Nephron (organoid): ENCODE measurements around the gene EMX2.

Source experiments
- H3K27ac Mint-ChIP-seq, 3 experiments: 2 replicates each; pipeline ENCODE4 v1.8.0; 2020; ENCODE audit warnings: mixed read lengths in 3 of 3, mild to moderate bottlenecking in 2 of 3, moderate library complexity in 1 of 3
- H3K27me3 Mint-ChIP-seq: 2 replicates; pipeline ENCODE4 v1.8.0; 2021; ENCODE audit warnings: low read depth, mild to moderate bottlenecking, moderate library complexity, mixed read lengths
- H3K36me3 Mint-ChIP-seq: 2 replicates; pipeline ENCODE4 v1.8.0; 2020; ENCODE audit warnings: low read depth, mixed read lengths
- H3K4me1 Mint-ChIP-seq: 2 replicates; pipeline ENCODE4 v1.8.0; 2020; ENCODE audit warnings: mixed read lengths
- H3K4me3 Mint-ChIP-seq, 3 experiments: 2 replicates each; pipeline ENCODE4 v1.8.0; 2020; ENCODE audit warnings: mild to moderate bottlenecking in 3 of 3, mixed read lengths in 3 of 3, moderate library complexity in 2 of 3
- H3K9me3 Mint-ChIP-seq: 2 replicates; pipeline ENCODE4 v1.8.0; 2020; ENCODE audit warnings: mixed read lengths
- TF ChIP-seq, protein P1 (sequence below), 3 experiments: fragments of 200-600 bp; sonication (generic); IDR thresholded peaks; one replicate each; pipeline ENCODE4 v1.5.0; 2021; ENCODE audit warnings: antibody characterized with exemption in 3 of 3; ENCODE audit not compliant: unreplicated experiment in 3 of 3

EMX2 gene

DNA sequence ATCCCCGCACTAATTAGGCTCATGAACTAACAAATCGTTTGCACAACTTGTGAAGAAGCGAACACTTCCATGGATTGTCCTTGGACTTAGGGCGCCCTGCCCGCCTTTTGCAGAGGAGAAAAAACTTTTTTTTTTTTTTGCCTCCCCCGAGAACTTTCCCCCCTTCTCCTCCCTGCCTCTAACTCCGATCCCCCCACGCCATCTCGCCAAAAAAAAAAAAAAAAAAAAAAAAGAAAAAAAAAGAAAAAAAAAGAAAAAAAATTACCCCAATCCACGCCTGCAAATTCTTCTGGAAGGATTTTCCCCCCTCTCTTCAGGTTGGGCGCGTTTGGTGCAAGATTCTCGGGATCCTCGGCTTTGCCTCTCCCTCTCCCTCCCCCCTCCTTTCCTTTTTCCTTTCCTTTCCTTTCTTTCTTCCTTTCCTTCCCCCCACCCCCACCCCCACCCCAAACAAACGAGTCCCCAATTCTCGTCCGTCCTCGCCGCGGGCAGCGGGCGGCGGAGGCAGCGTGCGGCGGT is at the start of gene EMX2:
EMX2 (plus strand) TSS at position 41 of the 519 bp plus-strand sequence. CDS start 522 bp downstream, outside the sequence.
- Mint-ChIP-seq H3K27me3 (peaks cover 98% of the 10 kb centered on the region), H3K27ac (peak within 1 kb of the TSS; percentile 99), H3K9me3 (no peaks in the 10 kb centered on the region), H3K36me3 (peaks cover 24% of the 10 kb centered on the region), H3K4me3 (peak within 1 kb of the TSS; percentile 86 to 99 (median 94)), H3K4me1 (peaks cover 40% of the 10 kb centered on the region)
- TF ChIP-seq, protein P1, sequence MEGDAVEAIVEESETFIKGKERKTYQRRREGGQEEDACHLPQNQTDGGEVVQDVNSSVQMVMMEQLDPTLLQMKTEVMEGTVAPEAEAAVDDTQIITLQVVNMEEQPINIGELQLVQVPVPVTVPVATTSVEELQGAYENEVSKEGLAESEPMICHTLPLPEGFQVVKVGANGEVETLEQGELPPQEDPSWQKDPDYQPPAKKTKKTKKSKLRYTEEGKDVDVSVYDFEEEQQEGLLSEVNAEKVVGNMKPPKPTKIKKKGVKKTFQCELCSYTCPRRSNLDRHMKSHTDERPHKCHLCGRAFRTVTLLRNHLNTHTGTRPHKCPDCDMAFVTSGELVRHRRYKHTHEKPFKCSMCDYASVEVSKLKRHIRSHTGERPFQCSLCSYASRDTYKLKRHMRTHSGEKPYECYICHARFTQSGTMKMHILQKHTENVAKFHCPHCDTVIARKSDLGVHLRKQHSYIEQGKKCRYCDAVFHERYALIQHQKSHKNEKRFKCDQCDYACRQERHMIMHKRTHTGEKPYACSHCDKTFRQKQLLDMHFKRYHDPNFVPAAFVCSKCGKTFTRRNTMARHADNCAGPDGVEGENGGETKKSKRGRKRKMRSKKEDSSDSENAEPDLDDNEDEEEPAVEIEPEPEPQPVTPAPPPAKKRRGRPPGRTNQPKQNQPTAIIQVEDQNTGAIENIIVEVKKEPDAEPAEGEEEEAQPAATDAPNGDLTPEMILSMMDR (IDR thresholded peaks at IDR 0.05; ENCODE audit: unreplicated experiment in 3 of 3): no peak

DNA sequence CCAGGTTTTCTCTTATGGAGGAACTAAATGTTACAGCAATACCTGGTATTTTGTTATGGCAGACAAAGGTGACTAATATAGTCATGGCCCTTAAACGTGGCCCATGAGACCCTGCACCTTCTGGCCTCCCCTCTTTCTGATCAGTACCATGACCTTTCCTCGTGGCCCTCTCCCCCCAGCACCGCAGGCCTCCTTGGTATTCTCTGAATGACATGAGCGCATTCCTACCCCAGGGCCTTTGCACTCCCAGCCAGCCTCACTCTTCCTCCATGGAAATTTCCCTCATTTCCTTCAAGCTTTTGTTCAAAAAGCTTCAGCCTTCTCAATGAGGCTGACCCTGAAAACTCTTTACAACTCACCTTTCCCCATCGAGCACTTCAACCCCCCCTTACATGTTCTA is 46.5 kb upstream of the EMX2 start:
- H3K9me3 Mint-ChIP-seq: peaks cover 5% of the 10 kb centered on the region
- H3K4me3 Mint-ChIP-seq: no peak overlapping the region

DNA sequence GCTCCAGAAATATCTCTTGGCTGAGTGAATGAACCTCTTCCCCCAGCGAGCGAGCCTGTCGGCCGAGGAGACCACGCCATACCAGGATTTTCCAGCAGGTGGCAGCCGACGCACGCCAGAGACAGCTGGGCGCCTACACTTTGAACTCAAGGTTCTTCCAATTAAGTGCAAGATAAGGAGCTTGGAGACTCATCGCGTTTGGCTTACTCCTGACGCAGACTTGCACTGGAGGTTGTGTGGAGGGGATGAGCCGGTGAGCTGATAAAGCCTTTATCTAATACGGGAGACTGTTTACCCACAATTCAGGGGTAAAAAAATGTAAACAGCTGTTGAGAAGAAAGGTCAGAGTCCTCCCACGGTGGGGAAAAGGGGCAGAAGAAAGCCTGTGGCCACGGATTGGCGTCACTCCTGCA is 45.9 kb upstream of the EMX2 start:
- H3K4me1 Mint-ChIP-seq: peaks cover 7% of the 10 kb centered on the region
- H3K4me3 Mint-ChIP-seq: peak overlapping the region in 1 of 3 experiments; percentile 7
- peaks cover 14% of the 10 kb centered on the region for H3K36me3 Mint-ChIP-seq
- H3K27me3 Mint-ChIP-seq: peaks cover 14% of the 10 kb centered on the region
- peak overlapping the region; percentile 5 to 35 (median 18) for H3K27ac Mint-ChIP-seq
- TF ChIP-seq, protein P1 (IDR thresholded peaks at IDR 0.05; ENCODE audit: unreplicated experiment in 3 of 3): peak; percentile 93 to 95 (median 95)
- peaks cover 5% of the 10 kb centered on the region for H3K9me3 Mint-ChIP-seq

More for the DNA sequence above, 46.5 kb upstream of the EMX2 start:
- Mint-ChIP-seq H3K27ac (peak overlapping the region in 1 of 3 experiments; percentile 35), H3K4me1 (peaks cover 7% of the 10 kb centered on the region), H3K36me3 (peaks cover 14% of the 10 kb centered on the region), H3K27me3 (peaks cover 13% of the 10 kb centered on the region)
- TF ChIP-seq, protein P1 (IDR thresholded peaks at IDR 0.05; ENCODE audit: unreplicated experiment in 3 of 3): no peak

DNA sequence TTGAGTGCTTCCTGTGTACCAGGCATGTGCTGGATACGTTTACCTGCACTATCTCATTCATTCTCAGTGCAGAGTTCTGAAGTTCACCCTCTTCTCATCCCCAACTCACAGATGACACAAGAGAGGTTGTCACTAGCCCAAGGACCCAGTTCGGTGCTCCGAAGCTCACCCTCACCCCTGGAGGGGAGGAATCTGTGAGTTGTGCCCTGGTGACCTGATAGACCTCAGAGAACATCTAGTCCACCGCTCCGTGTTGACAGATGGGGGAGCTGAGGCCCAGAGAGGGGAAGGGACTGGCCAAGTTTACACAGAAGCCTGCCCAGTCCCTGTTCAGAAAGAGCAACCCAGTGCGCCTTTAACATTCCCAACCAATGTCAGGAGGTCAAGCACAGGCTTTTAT is 44.8 kb upstream of the EMX2 start:
- Mint-ChIP-seq H3K27ac (no peak overlapping the region), H3K27me3 (peaks cover 14% of the 10 kb centered on the region), H3K36me3 (peaks cover 14% of the 10 kb centered on the region), H3K4me1 (peaks cover 8% of the 10 kb centered on the region), H3K4me3 (no peak overlapping the region), H3K9me3 (peaks cover 5% of the 10 kb centered on the region)
- TF ChIP-seq, protein P1 (IDR thresholded peaks at IDR 0.05; ENCODE audit: unreplicated experiment in 3 of 3): no peak

DNA sequence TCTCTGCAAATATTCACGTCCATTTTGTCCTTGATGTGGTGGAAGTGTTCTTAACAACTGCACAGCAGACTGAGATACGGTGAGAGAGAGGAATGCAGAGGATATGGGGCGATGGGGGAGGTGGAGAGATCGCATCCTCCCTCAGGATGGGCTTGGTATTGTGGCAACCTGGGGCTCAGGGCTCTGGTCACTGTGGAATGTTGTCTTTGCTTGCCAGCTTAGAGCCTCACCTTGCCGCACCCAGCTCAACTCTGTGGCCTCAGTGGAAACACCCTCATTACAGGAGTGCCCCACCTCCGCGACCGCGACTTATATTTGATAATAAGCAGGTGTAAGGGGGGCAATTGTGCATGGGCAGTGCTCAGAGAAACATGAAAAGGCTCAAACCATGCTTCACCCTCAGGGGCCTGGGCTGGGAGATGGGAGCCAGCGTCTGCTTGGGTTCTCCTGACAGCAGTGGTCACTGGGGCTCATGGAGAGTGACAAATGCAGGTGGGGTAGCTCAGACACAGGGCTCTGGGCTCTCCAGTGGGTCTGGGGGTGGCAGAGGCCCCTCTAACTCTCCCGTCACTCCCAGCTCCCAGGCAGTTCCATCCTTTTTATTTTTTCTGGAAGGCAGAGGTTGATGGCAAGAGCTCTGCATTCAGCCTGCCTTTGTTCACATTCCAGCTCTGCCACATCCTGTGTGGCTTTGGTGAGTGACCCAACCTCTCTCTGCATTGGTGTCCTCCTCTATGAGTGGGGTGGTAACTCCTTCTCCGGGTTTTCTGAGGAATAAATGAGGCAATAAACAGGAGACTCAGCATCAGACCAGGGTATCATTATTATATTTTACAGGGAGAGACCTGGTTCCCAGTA is 43.1 kb upstream of the EMX2 start:
- Mint-ChIP-seq H3K4me3 (no peak overlapping the region), H3K9me3 (peaks cover 5% of the 10 kb centered on the region), H3K36me3 (peaks cover 12% of the 10 kb centered on the region), H3K27ac (no peak overlapping the region), H3K27me3 (peaks cover 14% of the 10 kb centered on the region), H3K4me1 (peaks cover 25% of the 10 kb centered on the region)
- TF ChIP-seq, protein P1 (IDR thresholded peaks at IDR 0.05; ENCODE audit: unreplicated experiment in 3 of 3): no peak
